ENCODE measurements around the gene YEATS2.

DNA sequence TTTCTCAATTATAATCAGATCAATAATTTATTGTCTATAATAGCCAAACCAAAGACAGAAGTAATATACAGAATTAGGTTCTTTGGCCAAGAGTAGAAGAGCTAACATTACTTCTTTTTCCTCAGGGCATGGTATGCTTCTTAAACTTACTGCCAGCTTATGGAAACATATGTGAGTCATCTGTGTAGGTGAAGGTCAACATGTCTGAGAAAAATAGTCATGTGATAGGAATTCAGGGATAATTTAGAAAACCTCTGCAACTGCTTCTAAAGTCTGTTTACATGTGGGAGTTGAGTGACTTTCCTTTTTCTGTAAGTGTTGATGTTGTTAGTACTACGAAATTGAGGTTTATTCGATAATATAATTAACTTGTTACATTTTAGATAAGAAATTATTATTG, 147.0 kb downstream of the YEATS2 start:
- TF ChIP-seq EP300 (IDR thresholded peaks at IDR 0.05) = no peak
- no peak for TF ChIP-seq SMC3 (IDR thresholded peaks at IDR 0.05)
- TF ChIP-seq, protein P1, sequence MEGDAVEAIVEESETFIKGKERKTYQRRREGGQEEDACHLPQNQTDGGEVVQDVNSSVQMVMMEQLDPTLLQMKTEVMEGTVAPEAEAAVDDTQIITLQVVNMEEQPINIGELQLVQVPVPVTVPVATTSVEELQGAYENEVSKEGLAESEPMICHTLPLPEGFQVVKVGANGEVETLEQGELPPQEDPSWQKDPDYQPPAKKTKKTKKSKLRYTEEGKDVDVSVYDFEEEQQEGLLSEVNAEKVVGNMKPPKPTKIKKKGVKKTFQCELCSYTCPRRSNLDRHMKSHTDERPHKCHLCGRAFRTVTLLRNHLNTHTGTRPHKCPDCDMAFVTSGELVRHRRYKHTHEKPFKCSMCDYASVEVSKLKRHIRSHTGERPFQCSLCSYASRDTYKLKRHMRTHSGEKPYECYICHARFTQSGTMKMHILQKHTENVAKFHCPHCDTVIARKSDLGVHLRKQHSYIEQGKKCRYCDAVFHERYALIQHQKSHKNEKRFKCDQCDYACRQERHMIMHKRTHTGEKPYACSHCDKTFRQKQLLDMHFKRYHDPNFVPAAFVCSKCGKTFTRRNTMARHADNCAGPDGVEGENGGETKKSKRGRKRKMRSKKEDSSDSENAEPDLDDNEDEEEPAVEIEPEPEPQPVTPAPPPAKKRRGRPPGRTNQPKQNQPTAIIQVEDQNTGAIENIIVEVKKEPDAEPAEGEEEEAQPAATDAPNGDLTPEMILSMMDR (IDR thresholded peaks at IDR 0.05) = no peak
- no peak for TF ChIP-seq POLR2A (IDR thresholded peaks at IDR 0.05; ENCODE audit: low read length)
